GM23248 (cell line): ENCODE data around the gene MBOAT1.

ENCODE experiments used
- EZH2 ChIP-seq: fragments of 200-600 bp; sonication (generic); IDR thresholded peaks from 2 replicates; pipeline ENCODE4 v1.6.1; 2018; ENCODE audit warnings: antibody characterized with exemption, mild to moderate bottlenecking; ENCODE audit not compliant: insufficient read depth, poor library complexity, severe bottlenecking
- EZH2phosphoT487 ChIP-seq: fragments of 200-600 bp; sonication (generic); IDR thresholded peaks from 2 replicates; pipeline ENCODE4 v1.6.1; 2018; ENCODE audit warnings: antibody characterized with exemption, moderate library complexity, mild to moderate bottlenecking, low read depth; ENCODE audit not compliant: insufficient read depth

GRCh38 chr6:20208687-20209378 is 3.4 kb downstream of the MBOAT1 start:
- no peak for TF ChIP-seq EZH2
- no peak for TF ChIP-seq EZH2phosphoT487
